Endodermal cell (in vitro differentiated cells): ENCODE data around the gene PCDH19. TPM values are rescaled to one million over a fixed set of nuclear protein-coding genes. Genes with fewer than 3 reads are reported as not detected.

ENCODE experiments used
- DNase-seq: peaks from one replicate; pipeline ENCODE4 v3.0.0-alpha.2; 2017
- H3K27ac ChIP-seq: 2 replicates; pipeline ENCODE4 v1.5.1; 2013; ENCODE audit warnings: mild to moderate bottlenecking, low read depth, low read length, moderate library complexity
- H3K27me3 ChIP-seq: 2 replicates; pipeline ENCODE4 v1.6.1; 2013; ENCODE audit warnings: mild to moderate bottlenecking, low read length, moderate library complexity; ENCODE audit not compliant: insufficient read depth, control insufficient read depth, poor library complexity, severe bottlenecking
- H3K36me3 ChIP-seq: 2 replicates; pipeline ENCODE4 v1.7.0; 2013; ENCODE audit warnings: mild to moderate bottlenecking, low read length, moderate library complexity; ENCODE audit not compliant: control insufficient read depth, insufficient read depth
- H3K4me1 ChIP-seq: one replicate; pipeline ENCODE4 v1.7.0; 2013; ENCODE audit warnings: low read length; ENCODE audit not compliant: control insufficient read depth, insufficient read depth
- H3K4me3 ChIP-seq: 2 replicates; pipeline ENCODE4 v1.5.1; 2013; ENCODE audit warnings: mild to moderate bottlenecking, low read length, moderate library complexity
- H3K9ac ChIP-seq: 2 replicates; pipeline ENCODE4 v1.6.1; 2013; ENCODE audit warnings: mild to moderate bottlenecking, low read length, moderate library complexity; ENCODE audit not compliant: poor library complexity, severe bottlenecking; ENCODE audit errors: extremely low read depth
- H3K9me3 ChIP-seq: 2 replicates; pipeline ENCODE4 v1.6.1; 2013; ENCODE audit warnings: mild to moderate bottlenecking, low read length, moderate library complexity; ENCODE audit not compliant: control insufficient read depth
- H3K27ac Mint-ChIP-seq: 2 replicates; pipeline ENCODE4 v1.8.0; 2020; ENCODE audit warnings: mixed read lengths
- H3K27me3 Mint-ChIP-seq: 2 replicates; pipeline ENCODE4 v1.8.0; 2021; ENCODE audit warnings: mild to moderate bottlenecking, mixed read lengths; ENCODE audit not compliant: insufficient read depth
- H3K36me3 Mint-ChIP-seq: 2 replicates; pipeline ENCODE4 v1.8.0; 2020; ENCODE audit warnings: low read depth, mixed read lengths
- H3K4me1 Mint-ChIP-seq: 2 replicates; pipeline ENCODE4 v1.8.0; 2020; ENCODE audit warnings: mixed read lengths
- H3K4me3 Mint-ChIP-seq: 2 replicates; pipeline ENCODE4 v1.8.0; 2020; ENCODE audit warnings: mild to moderate bottlenecking, moderate library complexity, mixed read lengths
- H3K9me3 Mint-ChIP-seq: 2 replicates; pipeline ENCODE4 v1.8.0; 2020; ENCODE audit warnings: mild to moderate bottlenecking, mixed read lengths
- WGBS, 2 experiments: methylation state at CpG; one replicate each; pipeline versions ENCODE4 v1.1.5 to v1.1.7; 2013; ENCODE audit warnings: missing lambda C conversion rate in 2 of 2, mixed read lengths in 1 of 2; ENCODE audit not compliant: insufficient coverage in 1 of 2, insufficient read length in 1 of 2; 5-methylcytosine and 5-hydroxymethylcytosine counted together
- total RNA-seq, 2 donors: library from RNA; stranded (reverse); fragmentation: NEBNext Ultra II Directional in 1 of 2; extraction: Animal tissue kit (Norgen Biotek cat#: 25700) in 1 of 2; gene quantifications; 2 replicates in 1 of 2; 3 replicates in 1 of 2; pipeline ENCODE4 v1.2.1, GENCODE V29; 2021
- TF ChIP-seq, protein P1 (sequence below): fragments of 200-600 bp; sonication (generic); conservative IDR thresholded peaks from 2 replicates; pipeline ENCODE4 v1.5.0; 2021; ENCODE audit warnings: antibody characterized with exemption, mild to moderate bottlenecking

Gene PCDH19
- total RNA-seq, 2 donors from 2014 or later: 0.20 to 1.5 TPM

GRCh38 chrX:100263650-100264049 is 146.4 kb downstream of the PCDH19 start:
- TF ChIP-seq, protein P1, sequence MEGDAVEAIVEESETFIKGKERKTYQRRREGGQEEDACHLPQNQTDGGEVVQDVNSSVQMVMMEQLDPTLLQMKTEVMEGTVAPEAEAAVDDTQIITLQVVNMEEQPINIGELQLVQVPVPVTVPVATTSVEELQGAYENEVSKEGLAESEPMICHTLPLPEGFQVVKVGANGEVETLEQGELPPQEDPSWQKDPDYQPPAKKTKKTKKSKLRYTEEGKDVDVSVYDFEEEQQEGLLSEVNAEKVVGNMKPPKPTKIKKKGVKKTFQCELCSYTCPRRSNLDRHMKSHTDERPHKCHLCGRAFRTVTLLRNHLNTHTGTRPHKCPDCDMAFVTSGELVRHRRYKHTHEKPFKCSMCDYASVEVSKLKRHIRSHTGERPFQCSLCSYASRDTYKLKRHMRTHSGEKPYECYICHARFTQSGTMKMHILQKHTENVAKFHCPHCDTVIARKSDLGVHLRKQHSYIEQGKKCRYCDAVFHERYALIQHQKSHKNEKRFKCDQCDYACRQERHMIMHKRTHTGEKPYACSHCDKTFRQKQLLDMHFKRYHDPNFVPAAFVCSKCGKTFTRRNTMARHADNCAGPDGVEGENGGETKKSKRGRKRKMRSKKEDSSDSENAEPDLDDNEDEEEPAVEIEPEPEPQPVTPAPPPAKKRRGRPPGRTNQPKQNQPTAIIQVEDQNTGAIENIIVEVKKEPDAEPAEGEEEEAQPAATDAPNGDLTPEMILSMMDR: no peak
- Mint-ChIP-seq H3K9me3 (peaks cover 5% of the 10 kb centered on the region), H3K27me3 (peaks cover 2% of the 10 kb centered on the region), H3K36me3 (no peaks in the 10 kb centered on the region), H3K4me3 (no peak overlapping the region), H3K4me1 (no peaks in the 10 kb centered on the region), H3K27ac (no peak overlapping the region)
- H3K4me3 ChIP-seq: no peak overlapping the region
- no peak overlapping the region for H3K9ac ChIP-seq
- H3K4me1 ChIP-seq: no peaks in the 10 kb centered on the region
- no peaks in the 10 kb centered on the region for H3K27me3 ChIP-seq
- no peak overlapping the region for H3K27ac ChIP-seq
- H3K9me3 ChIP-seq: no peaks in the 10 kb centered on the region
- WGBS, 2 experiments: 78 to 100% methylated on average over 1 to 2 of the region's 3 CpGs
- H3K36me3 ChIP-seq: no peaks in the 10 kb centered on the region
- no peak for DNase-seq

GRCh38 chrX:100248885-100249493 is 161.1 kb downstream of the PCDH19 start:
- H3K4me1 ChIP-seq: no peaks in the 10 kb centered on the region
- WGBS, 2 experiments: 86% methylated on average over 2 of the region's 4 CpGs; no CpG with 5 or more reads in 1 of the 2 experiments
- DNase-seq: no peak
- no peaks in the 10 kb centered on the region for H3K36me3 ChIP-seq
- H3K27me3 ChIP-seq: no peaks in the 10 kb centered on the region
- TF ChIP-seq, protein P1: no peak
- H3K4me3 Mint-ChIP-seq: no peak overlapping the region
- no peak overlapping the region for H3K4me3 ChIP-seq
- no peak overlapping the region for H3K27ac ChIP-seq
- no peak overlapping the region for H3K9ac ChIP-seq
- peaks cover 2% of the 10 kb centered on the region for H3K9me3 Mint-ChIP-seq
- H3K4me1 Mint-ChIP-seq: no peaks in the 10 kb centered on the region
- H3K27me3 Mint-ChIP-seq: no peaks in the 10 kb centered on the region
- no peak overlapping the region for H3K27ac Mint-ChIP-seq
- H3K36me3 Mint-ChIP-seq: no peaks in the 10 kb centered on the region
- no peaks in the 10 kb centered on the region for H3K9me3 ChIP-seq

- Mint-ChIP-seq H3K9me3 (peaks cover 2% of the 10 kb centered on the region), H3K4me3 (no peak overlapping the region), H3K4me1 (no peaks in the 10 kb centered on the region), H3K27me3 (no peaks in the 10 kb centered on the region), H3K36me3 (no peaks in the 10 kb centered on the region), H3K27ac (no peak overlapping the region)
- Histone ChIP-seq H3K27me3 (no peaks in the 10 kb centered on the region), H3K9ac (no peak overlapping the region), H3K4me1 (no peaks in the 10 kb centered on the region), H3K4me3 (no peak overlapping the region), H3K36me3 (no peaks in the 10 kb centered on the region), H3K27ac (no peak overlapping the region), H3K9me3 (no peaks in the 10 kb centered on the region)
- no peak for DNase-seq
- TF ChIP-seq, protein P1: no peak
These were observed 162.2 kb downstream of the PCDH19 start for GRCh38 chrX:100247826-100248225.
